Measurements from ENCODE around the gene CFTR. TPM values are rescaled to one million over a fixed set of nuclear protein-coding genes. Genes with fewer than 3 reads are reported as not detected.

CFTR gene
- total and polyA plus RNA-seq, 2 of the 4 experiments (the other 2 are of a cell fraction), result 0.18 to 0.21 TPM

DNA sequence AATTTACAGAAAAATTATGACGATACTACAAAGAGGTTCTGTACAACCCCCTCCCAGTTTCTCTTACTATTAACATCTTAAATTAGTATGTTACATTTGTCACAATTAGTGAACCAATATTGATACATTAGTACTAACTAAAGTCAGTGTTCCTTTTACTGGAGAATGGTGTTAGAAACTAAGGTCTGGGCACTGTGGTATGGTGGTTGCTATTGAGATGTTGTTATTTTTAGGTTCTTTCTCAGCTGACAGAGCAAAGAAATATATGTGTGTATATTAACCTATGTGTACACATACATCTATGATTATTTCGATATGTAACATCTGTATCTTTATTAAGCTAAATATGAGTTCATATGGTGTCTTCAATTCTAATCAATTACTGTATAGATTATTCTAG, 11.7 kb upstream of the CFTR start:
- no peak for DNase-seq
- in situ Hi-C loops (cut with MboI; ENCODE audit: low sequenced_read_pairs) (no loop called here), dilution Hi-C loops (cut with HindIII; ENCODE audit: low sequenced_read_pairs, unreplicated experiment) (no loop called here), intact Hi-C loops (cut with micrococcal nuclease) (no loop called here)
- ChIA-PET POLR2A (ENCODE audit: unreplicated experiment) (no interaction called here), CTCF (no interaction called here)
- Histone ChIP-seq H3K9me3 (ENCODE audit: control insufficient read depth, insufficient read depth, low read length) (no peaks in the 10 kb centered on the region), H2BK5ac (ENCODE audit: low read depth, low read length, poor library complexity, severe bottlenecking) (no peak overlapping the region), H3K18ac (ENCODE audit: low read depth, low read length) (no peak overlapping the region), H3K27ac (ENCODE audit: insufficient read depth, low read length) (no peak overlapping the region), H2AK5ac (ENCODE audit: low read depth, low read length) (no peak overlapping the region), H3K9me1 (ENCODE audit: insufficient read depth, low read length) (no peaks in the 10 kb centered on the region), H3K27me3 (ENCODE audit: control insufficient read depth, insufficient read depth, low read length) (no peaks in the 10 kb centered on the region), H3K23ac (ENCODE audit: low read depth, low read length) (no peak overlapping the region), H3K4me1 (ENCODE audit: control insufficient read depth, insufficient read depth, low read length) (no peaks in the 10 kb centered on the region), H4K8ac (ENCODE audit: low read depth in 2 of 2, low read length in 2 of 2) (no peak overlapping the region), H3K14ac (replicated peaks; ENCODE audit: low read depth, low read length) (no peak overlapping the region), H3K4me2 (ENCODE audit: low read depth, low read length) (no peak overlapping the region), H2BK20ac (ENCODE audit: low read depth, low read length) (no peak overlapping the region), H3K4me3 (ENCODE audit: insufficient read depth, low read depth, low read length) (no peak overlapping the region), H2AFZ (replicated peaks; ENCODE audit: low read length, poor library complexity) (no peak overlapping the region), H2BK120ac (ENCODE audit: low read depth, low read length) (no peak overlapping the region), H3K4ac (ENCODE audit: low read depth, low read length) (no peak overlapping the region), H4K91ac (ENCODE audit: insufficient read depth, low read depth, low read length) (no peak overlapping the region), H4K20me1 (ENCODE audit: insufficient read depth, low read length) (no peaks in the 10 kb centered on the region), H4K5ac (ENCODE audit: low read depth, low read length) (no peak overlapping the region), H2AK9ac (replicated peaks; ENCODE audit: low read depth, low read length, poor library complexity) (no peak overlapping the region), H3K56ac (ENCODE audit: extremely low read depth, insufficient read depth, low read length) (no peak overlapping the region), H3K79me1 (ENCODE audit: low read depth in 1 of 2, low read length in 2 of 2) (no peaks in the 10 kb centered on the region), H3K36me3 (ENCODE audit: control insufficient read depth, insufficient read depth, low read length) (no peaks in the 10 kb centered on the region), H2BK15ac (ENCODE audit: low read depth, low read length) (no peak overlapping the region), H3K9ac (ENCODE audit: low read depth, low read length) (no peak overlapping the region)
- BruUV-seq (replicated peaks), result no TSS peak
- ATAC-seq (ENCODE audit: low read depth), result no peak
- no CpG with 5 or more reads among the region's 2 CpGs for WGBS, 2 experiments (ENCODE audit: extremely low coverage in 2 of 2, insufficient read length in 1 of 2)
- no peak for TF ChIP-seq SMC3 (IDR thresholded peaks at IDR 0.05; ENCODE audit: low read depth, low read length)
- TF ChIP-seq, protein P1, sequence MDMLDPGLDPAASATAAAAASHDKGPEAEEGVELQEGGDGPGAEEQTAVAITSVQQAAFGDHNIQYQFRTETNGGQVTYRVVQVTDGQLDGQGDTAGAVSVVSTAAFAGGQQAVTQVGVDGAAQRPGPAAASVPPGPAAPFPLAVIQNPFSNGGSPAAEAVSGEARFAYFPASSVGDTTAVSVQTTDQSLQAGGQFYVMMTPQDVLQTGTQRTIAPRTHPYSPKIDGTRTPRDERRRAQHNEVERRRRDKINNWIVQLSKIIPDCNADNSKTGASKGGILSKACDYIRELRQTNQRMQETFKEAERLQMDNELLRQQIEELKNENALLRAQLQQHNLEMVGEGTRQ (IDR thresholded peaks at IDR 0.05; ENCODE audit: low read depth, low read length), result no peak
- no peak for TF ChIP-seq MAFK (IDR thresholded peaks at IDR 0.05; ENCODE audit: low read depth, low read length)
